Fibroblast of lung (primary cell): Measurements from ENCODE around the gene TXNDC5. TPM values are rescaled to one million over a fixed set of nuclear protein-coding genes. Genes with fewer than 3 reads are reported as not detected.

Experiments
- DNase-seq, 2 donors: peaks; one replicate each; pipeline versions ENCODE4 v3.0.0 to v3.0.0-alpha.2; 2010; ENCODE audit warnings: low read depth in 2 of 2
- H2AFZ ChIP-seq: 2 replicates; pipeline ENCODE4 v1.5.1; 2012; ENCODE audit warnings: low read length, control low read depth, inconsistent platforms
- H3K27ac ChIP-seq: 2 replicates; pipeline ENCODE4 v1.5.1; 2011; ENCODE audit warnings: low read length, control low read depth; ENCODE audit not compliant: insufficient read depth
- H3K27me3 ChIP-seq: 2 replicates; pipeline ENCODE4 v1.5.1; 2011; ENCODE audit warnings: mild to moderate bottlenecking, low read length; ENCODE audit not compliant: control insufficient read depth, insufficient read depth
- H3K36me3 ChIP-seq: 2 replicates; pipeline ENCODE4 v1.5.1; 2011; ENCODE audit warnings: low read length; ENCODE audit not compliant: control insufficient read depth, insufficient read depth
- H3K4me1 ChIP-seq: 2 replicates; pipeline ENCODE4 v1.5.1; 2011; ENCODE audit warnings: low read length; ENCODE audit not compliant: control insufficient read depth, insufficient read depth; ENCODE audit errors: extremely low read depth
- H3K4me2 ChIP-seq: 2 replicates; pipeline ENCODE4 v1.5.1; 2011; ENCODE audit warnings: low read length, control low read depth; ENCODE audit not compliant: insufficient read depth; ENCODE audit errors: extremely low read depth
- H3K4me3 ChIP-seq, 4 experiments: fragments of 200-600 bp in 1 of 4; sonication (generic) in 1 of 4; replicated peaks in 1 of 4; 2 replicates each; pipeline ENCODE4 v1.5.1; 2011 to 2016; ENCODE audit warnings: low read length in 4 of 4, low read depth in 3 of 4, mild to moderate bottlenecking in 3 of 4, control low read depth in 2 of 4, inconsistent platforms in 1 of 4, mixed read lengths in 1 of 4; ENCODE audit not compliant: insufficient read depth in 1 of 4; ENCODE audit errors: control extremely low read depth in 1 of 4
- H3K79me2 ChIP-seq: 2 replicates; pipeline ENCODE4 v1.5.1; 2012; ENCODE audit warnings: mild to moderate bottlenecking, low read length, inconsistent platforms; ENCODE audit not compliant: control insufficient read depth, insufficient read depth
- H3K9ac ChIP-seq: 2 replicates; pipeline ENCODE4 v1.5.1; 2011; ENCODE audit warnings: mild to moderate bottlenecking, low read length, control low read depth; ENCODE audit not compliant: insufficient read depth
- H3K9me3 ChIP-seq: 2 replicates; pipeline ENCODE4 v1.5.1; 2012; ENCODE audit warnings: low read depth, low read length; ENCODE audit not compliant: control insufficient read depth, insufficient read depth
- H4K20me1 ChIP-seq: 2 replicates; pipeline ENCODE4 v1.5.1; 2011; ENCODE audit warnings: low read length; ENCODE audit not compliant: control insufficient read depth, insufficient read depth; ENCODE audit errors: extremely low read depth
- CTCF ChIP-seq, 2 donors: IDR thresholded peaks in 1 of 2; conservative IDR thresholded peaks in 1 of 2; 1 replicate in 1 of 2; 2 replicates in 1 of 2; pipeline ENCODE4 v1.5.1; 2011 to 2012; ENCODE audit warnings: low read length in 2 of 2, control low read depth in 1 of 2, inconsistent platforms in 1 of 2, low read depth in 1 of 2, mild to moderate bottlenecking in 1 of 2
- EZH2 ChIP-seq: IDR thresholded peaks from 2 replicates; pipeline ENCODE4 v1.5.1; 2012; ENCODE audit warnings: low read length, control low read depth, mild to moderate bottlenecking; ENCODE audit errors: missing control alignments
- polyA plus RNA-seq, 2 donors: library from polyadenylated mRNA; depleted of rRNA in 1 of 2; stranded (reverse) in 1 of 2; unstranded in 1 of 2; fragments of >200 nt; gene quantifications; 2 replicates each; pipeline ENCODE4 v1.2.1, GENCODE V29; 2011 to 2012; ENCODE audit warnings: missing spikeins in 1 of 2
- total RNA-seq: library from RNA; depleted of rRNA; stranded (reverse); fragments of >200 nt; gene quantifications from 2 replicates; pipeline ENCODE4 v1.2.1, GENCODE V29; 2014

Gene TXNDC5
- total and polyA plus RNA-seq, 2 donors (not counting 1 experiment from before 2014, with no cell fraction given) = 349 to 354 TPM

DNA sequence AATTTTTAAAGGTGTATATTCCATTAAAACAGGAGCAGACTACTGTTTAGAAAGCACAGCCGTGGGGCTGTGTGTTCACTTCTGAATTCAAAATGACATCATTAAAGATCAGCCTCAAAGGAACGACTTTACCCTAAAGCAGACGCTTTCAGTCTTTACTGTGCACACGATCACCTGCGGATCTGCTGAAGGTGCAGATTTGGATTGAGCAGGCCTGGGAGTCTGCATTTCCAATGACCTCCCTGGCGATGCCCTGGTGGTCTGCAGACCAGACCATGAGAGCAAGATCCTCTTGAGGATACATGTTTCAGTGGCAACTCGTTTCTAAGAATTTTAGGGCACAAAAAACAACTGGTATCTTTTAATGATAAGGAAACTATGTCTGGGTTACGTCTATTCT, 27.2 kb downstream of the TXNDC5 start:
- Histone ChIP-seq H3K9ac (no peak overlapping the region), H3K9me3 (no peaks in the 10 kb centered on the region), H4K20me1 (no peaks in the 10 kb centered on the region), H3K4me2 (no peak overlapping the region), H3K79me2 (no peaks in the 10 kb centered on the region), H3K4me1 (no peaks in the 10 kb centered on the region), H3K27me3 (no peaks in the 10 kb centered on the region), H3K4me3 (no peak overlapping the region), H2AFZ (no peak overlapping the region), H3K36me3 (peaks cover 30% of the 10 kb centered on the region), H3K27ac (no peak overlapping the region)
- DNase-seq = no peak
- TF ChIP-seq EZH2 = no peak
- no peak for TF ChIP-seq CTCF (conservative IDR thresholded peaks at IDR 0.05 in 1 of 2, IDR thresholded peaks at IDR 0.05 in 1 of 2; ENCODE audit: low read depth in 1 of 2, low read length in 2 of 2)

DNA sequence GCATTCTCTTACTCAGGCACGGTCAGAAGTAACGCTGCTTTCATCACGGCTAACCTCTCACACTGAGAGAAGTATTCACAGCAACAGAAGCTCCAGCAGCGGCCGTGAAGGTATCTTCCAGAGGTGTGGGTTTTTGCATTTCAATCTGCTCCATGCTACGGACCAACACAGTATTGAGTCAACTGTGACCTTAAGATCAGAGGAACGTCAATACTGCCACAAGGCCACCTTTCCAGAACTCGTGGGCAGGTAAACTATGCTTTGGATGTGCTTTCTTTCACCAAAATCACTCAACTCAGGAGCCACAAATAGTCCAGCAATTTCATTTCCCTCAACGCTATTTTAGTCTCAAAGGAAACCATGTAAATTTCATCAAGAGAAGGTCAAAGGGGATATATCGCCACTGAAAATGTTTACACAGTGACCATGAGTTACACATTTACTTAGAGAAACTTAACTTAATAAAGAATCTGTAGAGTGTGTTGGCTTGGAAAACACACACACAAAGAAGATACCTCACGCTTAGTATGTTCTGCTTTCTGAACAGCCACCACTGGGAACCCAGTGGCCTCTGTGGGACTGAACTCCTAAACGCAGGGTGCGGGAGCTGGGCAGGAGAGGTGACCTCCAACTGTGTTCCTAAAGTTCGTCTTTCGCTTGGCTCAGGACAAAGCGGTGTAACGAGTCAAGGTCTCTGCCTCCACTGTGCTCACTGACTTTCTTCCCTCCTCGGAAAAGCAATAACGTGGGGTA, 27.9 kb downstream of the TXNDC5 start:
- TF ChIP-seq CTCF (conservative IDR thresholded peaks at IDR 0.05 in 1 of 2, IDR thresholded peaks at IDR 0.05 in 1 of 2; ENCODE audit: low read depth in 1 of 2, low read length in 2 of 2) = no peak
- TF ChIP-seq EZH2 = no peak
- Histone ChIP-seq H3K36me3 (peaks cover 28% of the 10 kb centered on the region), H3K4me3 (no peak overlapping the region), H3K9ac (no peak overlapping the region), H3K9me3 (no peaks in the 10 kb centered on the region), H4K20me1 (no peaks in the 10 kb centered on the region), H3K4me2 (no peak overlapping the region), H2AFZ (no peak overlapping the region), H3K27me3 (no peaks in the 10 kb centered on the region), H3K79me2 (no peaks in the 10 kb centered on the region), H3K27ac (no peak overlapping the region), H3K4me1 (no peaks in the 10 kb centered on the region)
- no peak for DNase-seq

GRCh38 chr6:7881765-7882500, 28.7 kb downstream of the TXNDC5 start:
- no peak overlapping the region for H3K9ac ChIP-seq
- DNase-seq = no peak
- no peak overlapping the region for H2AFZ ChIP-seq
- H3K4me3 ChIP-seq = no peak overlapping the region
- no peaks in the 10 kb centered on the region for H3K4me1 ChIP-seq
- H3K27me3 ChIP-seq = no peaks in the 10 kb centered on the region
- TF ChIP-seq CTCF (conservative IDR thresholded peaks at IDR 0.05 in 1 of 2, IDR thresholded peaks at IDR 0.05 in 1 of 2; ENCODE audit: low read depth in 1 of 2, low read length in 2 of 2) (no peak), EZH2 (no peak)
- H3K4me2 ChIP-seq = no peak overlapping the region
- H3K9me3 ChIP-seq = no peaks in the 10 kb centered on the region
- H4K20me1 ChIP-seq = no peaks in the 10 kb centered on the region
- H3K36me3 ChIP-seq = peaks cover 25% of the 10 kb centered on the region
- H3K27ac ChIP-seq = no peak overlapping the region
- H3K79me2 ChIP-seq = no peaks in the 10 kb centered on the region
